HG03025 (cell line): ENCODE results near the gene UBE2C.
"Not testable (repeated sequence)": the region's sequence is repeated elsewhere in the genome, so short reads cannot be mapped to it uniquely, and the experiment has no call there.

ENCODE experiments used
- ATAC-seq: cut with Tn5 transposase; IDR thresholded peaks from one replicate; pipeline ENCODE4 v1.9.1; 2021; ENCODE audit warnings: mild to moderate bottlenecking, moderate library complexity; ENCODE audit not compliant: unreplicated experiment, low FRiP score

The UBE2C gene

DNA sequence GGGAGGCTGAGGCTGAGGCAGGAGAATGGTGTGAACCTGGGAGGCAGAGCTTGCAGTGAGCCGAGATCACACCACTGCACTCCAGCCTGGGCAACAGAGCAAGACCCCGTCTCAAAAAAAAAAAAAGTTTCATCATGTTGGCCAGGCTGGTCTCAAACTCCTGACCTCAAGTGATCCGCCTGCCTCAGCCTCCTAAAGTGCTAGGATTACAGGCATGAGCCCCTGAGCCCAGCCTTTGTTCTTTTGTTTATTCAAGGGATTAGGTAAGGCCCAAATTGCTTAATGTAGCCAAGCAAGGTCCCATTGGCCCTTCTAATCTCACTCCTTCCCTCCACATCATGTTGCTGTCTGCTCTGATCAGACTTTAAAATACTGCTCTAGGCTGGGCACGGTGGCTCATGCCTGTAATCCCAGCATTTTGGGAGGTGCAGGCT is 17.2 kb downstream of the UBE2C start:
- not testable (repeated sequence) for ATAC-seq

DNA sequence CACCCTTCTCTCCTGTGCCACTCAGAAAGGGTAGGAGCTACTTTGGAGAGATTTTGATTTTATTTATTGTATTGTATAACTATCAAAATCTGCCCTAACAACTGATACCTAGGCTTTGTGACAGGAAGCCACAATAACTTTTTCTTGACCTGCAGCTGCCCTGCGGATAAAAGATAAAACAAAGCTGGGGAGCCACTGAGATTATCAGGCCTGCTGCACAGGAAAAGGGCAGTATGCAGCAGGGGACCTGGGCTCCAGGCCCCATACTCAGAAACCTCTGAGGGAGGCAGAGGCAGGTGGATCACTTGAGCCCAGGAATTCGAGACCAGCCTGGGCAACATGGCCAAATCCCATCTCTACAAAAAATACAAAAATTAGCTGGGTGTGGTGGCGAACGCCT is 20.2 kb downstream of the UBE2C start:
- ATAC-seq: no peak

DNA sequence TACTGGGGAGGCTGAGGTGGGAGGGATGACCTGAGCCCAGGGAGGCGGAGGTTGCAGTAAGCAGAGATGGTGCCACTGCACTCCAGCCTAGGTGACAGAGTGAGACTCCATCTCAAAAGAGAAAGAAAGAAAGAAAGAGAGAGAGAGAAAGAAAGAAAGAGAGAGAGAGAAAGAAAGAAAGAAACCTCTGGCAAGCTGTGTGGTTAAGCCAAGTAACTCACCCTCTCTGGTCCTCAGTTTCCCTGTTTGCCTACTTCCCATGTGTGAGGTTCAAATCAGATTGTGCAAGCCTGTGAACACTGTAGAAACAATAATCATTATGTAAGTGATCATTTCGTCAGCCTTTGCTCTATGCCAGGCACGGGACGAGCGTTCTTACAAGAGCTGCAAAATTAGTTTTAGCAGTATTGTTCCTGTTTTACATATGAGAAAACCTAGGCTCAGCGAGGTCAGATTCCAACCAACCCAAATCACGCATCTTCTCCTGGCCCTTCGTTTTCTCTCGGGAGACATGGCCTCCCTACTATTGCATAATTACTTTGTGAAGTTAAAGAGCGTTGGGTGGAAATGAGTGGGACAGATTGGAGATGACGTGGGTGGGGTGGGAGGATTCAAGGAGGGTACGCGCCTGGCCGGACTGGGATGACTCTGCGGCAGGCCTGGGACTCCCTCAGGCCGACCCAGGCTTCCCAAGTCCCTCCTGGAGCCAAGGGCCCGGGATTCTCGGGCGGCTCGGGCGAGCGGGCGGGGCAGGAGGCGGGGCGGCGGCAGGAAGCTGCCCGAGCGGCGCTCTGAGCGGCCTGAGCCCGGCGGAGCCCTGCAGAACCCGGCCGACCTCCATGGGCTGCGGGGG is 20.8 kb downstream of the UBE2C start, which contains the start of gene SNX21:
TSS of gene SNX21 (plus strand) at position 770 of the 853 bp plus-strand sequence. CDS start 121 bp downstream, outside the sequence.
- ATAC-seq: no peak

DNA sequence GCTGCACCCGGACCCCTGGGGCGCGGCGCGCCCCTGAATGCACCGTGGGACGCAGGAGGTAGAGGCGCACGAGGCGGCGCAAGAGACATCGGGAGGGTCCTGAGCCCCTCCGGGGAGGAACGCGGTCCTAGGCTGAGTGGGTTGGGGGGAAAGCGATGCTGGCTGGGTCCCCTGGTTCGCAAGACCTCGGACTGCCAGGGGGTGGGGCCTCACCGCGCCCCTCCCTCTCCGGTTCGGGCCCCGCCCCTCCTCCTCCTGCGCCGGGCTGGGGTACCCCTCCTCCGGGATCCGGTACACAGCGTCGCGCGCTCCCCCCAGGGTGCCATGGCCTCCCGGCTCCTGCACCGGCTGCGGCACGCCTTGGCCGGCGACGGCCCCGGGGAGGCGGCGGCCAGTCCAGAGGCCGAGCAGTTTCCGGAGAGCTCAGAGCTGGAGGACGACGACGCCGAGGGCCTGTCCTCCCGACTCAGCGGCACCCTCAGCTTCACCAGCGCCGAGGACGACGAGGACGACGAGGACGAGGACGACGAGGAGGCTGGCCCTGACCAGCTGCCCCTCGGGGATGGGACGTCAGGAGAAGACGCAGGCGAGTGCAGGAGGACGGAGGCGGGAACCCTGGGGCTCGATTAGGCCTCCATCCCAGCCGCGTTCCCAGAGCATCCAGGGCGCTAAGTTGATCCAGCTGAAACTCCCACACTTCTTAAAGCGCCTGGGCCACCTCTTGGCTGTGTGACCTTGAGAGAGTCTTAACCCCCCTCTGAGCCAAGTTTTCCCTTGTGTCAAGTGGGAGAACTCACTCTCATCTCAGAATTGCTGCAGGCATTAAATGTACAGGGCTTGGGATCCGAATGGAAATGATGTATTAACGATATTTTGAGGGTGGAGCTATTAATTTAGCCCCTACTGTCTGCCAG is 21.7 kb downstream of the UBE2C start:
- no peak for ATAC-seq

DNA sequence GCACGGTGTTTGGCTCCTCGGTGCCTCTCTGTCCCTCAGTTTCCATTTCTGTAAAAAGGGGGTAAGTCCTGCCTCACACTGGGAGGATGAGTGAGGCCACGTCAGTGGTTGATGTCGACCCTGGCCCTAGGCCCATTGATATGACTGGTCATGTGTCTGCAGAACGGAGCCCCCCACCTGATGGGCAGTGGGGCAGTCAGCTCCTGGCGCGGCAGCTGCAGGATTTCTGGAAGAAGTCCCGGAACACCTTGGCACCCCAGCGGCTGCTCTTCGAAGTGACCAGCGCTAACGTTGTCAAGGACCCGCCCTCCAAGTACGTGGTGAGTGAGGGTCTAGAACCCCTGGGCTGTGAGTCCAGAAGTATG is 22.3 kb downstream of the UBE2C start:
- ATAC-seq: no peak

DNA sequence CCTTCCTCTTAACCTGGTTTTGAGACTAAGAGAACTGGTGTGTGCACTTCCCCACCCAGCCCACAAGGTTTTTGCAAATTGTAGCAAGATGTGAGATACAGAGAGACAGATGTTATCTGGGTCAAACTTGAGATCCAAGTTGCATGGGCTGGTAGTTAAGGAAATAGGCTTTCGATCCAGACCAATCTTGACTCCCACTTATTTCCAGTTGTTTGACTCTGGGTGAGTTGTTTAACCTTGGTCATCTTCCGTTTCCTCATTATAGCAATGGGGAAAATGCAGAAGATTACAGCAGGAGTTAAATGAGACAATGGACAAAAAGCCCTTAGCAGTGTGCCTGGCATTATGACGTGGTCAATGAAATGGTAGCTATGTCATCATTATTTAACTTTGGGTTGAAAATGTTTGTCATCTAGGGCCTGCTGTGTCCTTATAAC is 22.9 kb downstream of the UBE2C start:
- no peak for ATAC-seq

DNA sequence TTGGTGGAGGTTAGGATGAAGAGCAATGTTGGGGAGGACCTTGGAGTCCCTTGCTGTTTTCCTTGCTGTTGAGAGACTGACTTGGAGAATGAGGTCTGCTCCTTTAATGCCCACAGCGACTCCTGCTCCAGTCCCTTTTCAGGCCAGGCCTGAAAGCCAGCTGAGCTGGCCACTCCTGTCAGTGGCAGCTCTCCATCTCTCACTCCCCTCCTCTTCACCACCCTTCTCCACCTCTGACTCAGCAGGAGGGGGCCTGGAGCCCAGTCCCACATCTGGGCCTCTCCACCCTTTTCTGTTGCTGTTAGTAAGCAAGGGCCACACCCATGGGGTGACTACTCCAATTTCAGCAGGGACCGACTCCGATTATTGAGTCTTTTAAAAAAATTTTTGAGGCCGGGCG is 23.4 kb downstream of the UBE2C start:
- ATAC-seq: no peak

DNA sequence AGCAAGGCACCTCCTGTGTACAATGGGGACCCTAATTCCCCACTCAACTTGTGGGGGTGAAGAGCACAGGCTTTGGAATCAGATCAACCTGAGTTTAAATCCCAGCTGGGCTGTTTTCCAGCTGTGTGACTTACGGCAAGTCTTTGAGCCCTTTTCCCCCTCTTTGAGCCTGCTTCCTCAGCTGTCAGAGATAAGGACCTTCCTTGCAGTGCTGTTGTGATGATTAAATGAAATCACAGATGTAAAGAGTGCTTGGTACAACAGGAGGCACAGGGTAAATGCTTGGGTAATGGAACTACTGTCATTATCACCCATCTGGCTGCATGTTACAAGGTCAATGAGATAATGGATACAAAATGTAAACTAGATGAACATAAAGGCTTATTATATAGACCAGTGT is 24.4 kb downstream of the UBE2C start:
- no peak for ATAC-seq

DNA sequence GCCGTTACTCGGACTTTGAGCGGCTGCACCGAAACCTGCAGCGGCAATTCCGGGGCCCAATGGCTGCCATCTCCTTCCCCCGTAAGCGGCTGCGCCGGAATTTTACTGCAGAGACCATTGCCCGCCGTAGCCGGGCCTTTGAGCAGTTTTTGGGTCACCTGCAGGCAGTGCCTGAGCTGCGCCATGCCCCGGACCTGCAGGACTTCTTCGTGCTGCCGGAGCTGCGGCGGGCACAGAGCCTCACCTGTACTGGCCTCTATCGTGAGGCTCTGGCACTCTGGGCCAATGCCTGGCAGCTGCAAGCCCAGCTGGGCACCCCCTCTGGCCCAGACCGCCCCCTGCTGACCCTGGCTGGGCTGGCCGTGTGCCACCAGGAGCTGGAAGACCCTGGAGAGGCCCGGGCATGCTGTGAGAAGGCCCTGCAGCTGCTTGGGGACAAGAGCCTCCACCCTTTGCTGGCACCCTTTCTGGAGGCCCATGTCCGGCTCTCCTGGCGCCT is 28.3 kb downstream of the UBE2C start:
- no peak for ATAC-seq

DNA sequence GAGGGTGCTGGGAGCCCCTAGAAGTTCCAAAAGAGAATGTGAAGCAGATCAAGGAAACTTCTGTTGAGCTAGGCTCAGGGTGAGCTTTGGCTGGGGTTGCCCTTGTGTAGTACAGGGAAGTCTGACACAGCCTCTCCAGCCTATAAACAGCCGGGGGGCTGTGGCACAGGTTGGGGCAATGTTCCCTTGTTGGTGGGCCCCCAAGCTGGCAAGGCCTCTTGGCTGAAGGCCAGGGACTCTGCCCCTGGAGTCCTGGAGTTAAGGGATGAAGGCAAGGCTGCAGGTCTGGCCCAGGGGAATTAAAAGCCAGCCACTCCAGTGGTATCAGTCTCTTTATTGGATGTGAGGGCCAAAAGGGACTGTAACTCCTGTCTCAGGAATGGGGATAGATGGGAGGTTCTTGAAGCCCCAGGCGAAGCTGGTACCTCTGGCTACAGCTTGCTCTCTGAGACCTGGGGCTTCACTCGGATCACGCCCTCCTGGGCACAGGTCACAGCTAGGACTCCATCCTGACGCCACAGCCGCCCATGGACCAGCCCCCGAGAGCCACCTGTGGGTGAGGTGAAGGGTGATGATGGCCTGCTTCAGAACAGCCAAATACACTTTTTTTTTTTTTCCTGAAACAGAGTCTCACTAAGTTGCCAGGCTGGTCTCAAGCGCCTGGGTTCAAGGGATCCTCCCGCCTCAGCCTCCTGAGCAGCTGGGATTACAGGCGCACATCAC is 29.1 kb downstream of the UBE2C start:
- ATAC-seq: no peak

DNA sequence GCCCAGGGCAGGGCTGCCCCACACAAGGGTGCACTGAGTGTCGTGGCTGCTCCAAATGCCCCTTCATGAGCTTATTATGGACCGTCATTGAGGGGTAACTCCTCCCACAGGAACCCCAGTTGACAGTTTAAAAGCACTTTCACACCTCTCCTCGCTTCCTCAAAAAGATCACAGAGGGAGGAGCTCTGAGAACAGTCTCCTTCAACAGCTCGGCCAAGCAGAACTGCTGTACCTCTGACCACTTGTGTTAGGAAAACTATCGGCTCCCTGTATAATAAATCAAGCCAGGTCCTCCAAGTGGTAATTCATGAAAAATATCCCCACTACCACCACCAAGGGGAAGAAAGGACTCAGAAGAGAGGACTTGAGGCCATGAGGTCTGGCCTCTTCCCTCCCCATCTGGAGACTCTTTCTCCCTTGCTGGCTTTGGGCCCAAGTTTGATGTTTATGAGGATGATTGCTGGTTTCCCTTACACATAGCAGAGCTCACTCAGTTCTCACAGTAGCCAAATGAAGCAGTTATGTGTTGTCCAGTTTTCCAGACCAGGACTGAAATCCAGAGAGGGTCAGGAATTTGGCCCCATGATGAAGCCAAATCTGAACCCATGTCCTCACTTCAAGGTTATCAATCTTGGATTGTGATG is 29.8 kb downstream of the UBE2C start:
- peak; percentile 59 for ATAC-seq

DNA sequence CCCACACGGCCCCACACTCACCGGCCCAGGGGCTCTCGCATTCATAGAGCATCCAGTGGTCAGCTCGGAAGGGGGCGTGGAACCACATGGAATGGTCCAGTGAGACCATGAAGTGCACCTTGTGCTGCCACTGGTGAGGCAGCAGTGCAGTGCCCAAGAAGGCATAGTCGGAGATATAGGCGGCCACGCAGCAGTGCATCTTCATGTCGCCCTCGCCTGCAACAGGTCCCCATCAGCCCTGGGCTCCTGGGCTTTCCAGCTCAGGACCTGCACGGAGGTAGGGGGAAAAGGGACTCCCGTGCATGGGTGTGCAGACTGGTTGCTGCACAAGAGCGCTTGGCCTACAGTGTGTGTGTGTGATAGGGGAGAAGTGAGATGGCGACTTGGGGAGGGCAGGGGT is 31.1 kb downstream of the UBE2C start:
- ATAC-seq: no peak

DNA sequence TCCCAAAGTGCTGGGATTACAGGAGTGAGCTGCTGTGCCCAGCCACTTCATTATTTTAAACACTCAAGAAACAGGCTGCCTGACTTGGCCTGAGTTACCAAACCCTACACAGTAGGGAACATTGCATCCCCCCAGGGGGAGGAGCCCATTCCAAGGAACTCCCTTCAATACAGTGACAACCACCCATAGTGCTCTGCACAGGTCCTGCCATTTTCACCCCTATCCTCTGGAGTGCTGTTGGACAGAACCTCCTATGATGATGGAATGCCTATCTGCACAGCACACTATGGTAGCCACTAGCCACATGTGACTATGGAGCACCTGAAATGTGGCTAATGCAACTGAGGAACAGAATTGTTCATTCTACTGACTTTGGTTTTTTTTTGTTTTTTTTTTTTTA is 33.0 kb downstream of the UBE2C start:
- no peak for ATAC-seq

DNA sequence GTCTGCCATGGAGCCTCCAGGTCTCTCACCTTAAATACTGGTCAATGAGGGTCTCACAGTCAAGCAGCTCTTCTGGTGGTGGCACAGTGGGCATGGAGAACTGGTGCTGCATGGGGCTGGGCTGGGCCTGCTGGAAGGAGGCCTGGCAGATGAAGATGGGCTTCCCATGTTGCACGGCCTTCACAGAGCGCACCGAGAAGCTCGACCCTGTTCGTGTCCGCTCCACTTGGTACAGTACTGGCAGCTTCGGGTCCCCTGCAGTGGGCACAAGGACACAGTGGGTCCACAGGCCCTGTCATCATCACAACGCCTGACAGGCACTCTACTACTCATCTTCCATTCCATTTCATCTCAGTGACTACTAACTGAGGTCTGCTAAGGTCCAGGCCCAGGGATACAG is 36.0 kb downstream of the UBE2C start:
- ATAC-seq: no peak

DNA sequence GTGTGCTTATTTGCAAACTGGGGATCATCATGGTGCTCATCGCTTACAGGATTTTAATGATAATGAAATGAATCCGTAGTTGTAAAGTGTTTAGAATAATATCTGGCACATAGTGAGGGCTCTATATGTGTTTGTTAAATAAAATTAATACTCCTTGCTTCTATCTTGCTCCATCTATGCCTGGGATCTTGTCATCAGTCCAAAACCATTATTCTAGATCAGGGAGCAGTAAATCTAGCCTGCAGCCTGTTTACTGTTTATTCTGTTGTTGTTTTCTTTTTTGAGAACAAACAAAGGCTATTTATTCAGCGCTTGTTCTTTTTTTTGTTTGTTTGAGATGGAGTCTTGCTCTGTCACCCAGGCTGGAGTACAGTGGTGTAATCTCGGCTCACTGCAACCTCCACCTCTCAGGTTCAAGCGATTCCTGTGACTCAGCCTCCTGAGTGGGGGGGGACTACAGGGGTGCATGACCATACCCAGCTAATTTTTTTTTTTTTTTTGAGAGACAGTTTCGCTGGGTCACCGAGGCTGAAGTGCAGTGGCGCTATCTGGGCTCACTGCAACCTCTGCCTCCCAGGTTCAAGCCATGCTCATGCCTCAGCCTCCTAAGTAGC is 36.6 kb downstream of the UBE2C start:
- no peak for ATAC-seq

DNA sequence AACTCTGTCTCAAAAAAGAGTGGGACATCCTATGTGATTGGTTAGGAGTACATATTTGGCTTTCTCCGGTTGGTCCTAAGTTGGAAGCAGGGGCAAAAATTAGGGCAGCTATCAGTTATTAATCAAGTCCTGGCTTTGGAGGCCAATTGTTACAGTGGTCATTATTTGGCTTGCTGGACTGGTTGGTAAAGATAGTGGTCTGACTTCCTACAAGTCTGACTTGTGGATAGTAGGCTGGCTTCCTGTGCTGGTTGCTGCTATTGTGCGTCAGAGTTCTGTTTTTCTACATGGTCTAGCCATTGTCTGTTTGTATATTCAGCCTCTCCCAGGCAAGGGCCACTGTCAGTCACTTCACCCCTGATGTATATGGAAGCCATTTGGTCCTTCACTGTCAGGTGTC is 37.8 kb downstream of the UBE2C start:
- ATAC-seq: no peak

DNA sequence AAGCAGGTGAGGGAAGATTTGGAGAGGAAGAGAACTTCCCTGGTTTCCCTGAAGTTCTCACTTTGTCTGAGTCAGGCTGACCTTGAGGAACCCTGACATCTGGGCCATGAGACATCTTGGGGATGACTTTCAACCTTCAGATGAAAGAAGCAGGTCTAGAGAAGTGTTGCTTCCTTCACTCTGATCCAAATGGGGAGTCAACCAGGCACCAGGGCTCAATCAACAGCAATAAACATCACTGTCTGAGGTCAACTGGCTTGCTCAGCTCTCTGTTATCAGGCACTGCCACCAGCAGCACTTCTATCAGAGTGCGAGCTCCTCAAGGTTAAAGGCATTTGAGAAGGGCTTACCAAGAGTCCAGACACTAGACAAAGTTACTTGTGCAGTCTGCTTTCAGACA is 38.5 kb downstream of the UBE2C start:
- no peak for ATAC-seq

DNA sequence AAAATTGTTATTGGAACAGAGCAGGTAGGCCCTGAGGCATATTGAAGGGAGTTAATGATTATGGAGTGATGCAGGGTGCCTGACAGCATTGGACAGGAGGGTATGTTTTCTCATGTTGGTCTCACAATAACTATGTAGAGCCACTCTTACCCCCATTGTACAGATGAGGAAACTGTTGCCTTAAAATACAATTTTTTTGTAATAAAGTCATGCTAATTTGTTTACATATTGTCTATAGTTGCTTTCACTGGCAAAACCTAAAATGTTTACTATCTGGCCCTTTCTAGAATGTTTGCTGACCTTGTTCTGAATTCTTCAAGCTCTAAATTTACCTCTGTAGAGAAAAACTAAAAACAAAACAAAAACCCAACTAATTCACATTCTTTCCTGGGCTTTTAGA is 39.1 kb downstream of the UBE2C start:
- ATAC-seq: no peak

DNA sequence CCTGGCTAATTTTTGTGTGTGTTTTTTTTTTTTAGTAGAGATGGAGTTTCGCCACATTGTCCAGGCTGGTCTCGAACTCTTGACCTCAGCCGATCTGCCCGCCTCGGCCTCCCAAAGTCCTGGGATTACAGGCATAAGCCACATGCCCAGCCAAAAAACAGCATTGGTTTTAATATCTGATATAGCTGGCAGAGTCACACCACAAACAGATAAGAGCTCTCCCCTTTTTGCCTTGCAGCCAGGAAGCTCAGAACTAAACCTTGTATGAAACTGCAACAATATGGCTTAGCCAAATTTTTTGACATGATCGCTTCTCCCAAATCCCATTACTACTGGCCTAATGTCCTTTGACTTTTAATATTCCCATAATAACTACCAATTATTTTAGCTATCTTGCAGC is 39.9 kb downstream of the UBE2C start:
- no peak for ATAC-seq

DNA sequence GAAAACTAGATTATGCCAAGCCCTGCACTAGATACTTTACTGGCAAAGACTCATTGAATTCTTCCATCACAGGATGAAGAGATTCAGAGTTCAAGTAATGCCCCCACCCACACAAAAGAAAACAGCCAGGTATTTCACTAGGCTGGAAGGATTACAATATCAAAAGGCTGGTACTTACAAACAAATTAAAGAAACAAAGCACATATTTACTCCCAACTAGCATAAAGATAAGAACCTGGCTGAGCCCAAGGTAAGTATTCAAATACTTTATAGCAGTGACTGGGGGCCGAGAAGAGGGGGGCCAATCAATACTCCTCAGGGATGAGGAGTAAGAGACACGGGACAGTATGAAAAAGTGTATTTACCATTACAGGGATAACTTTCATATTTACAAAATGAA is 41.0 kb downstream of the UBE2C start:
- no peak for ATAC-seq
